GM19193 (cell line): ENCODE results near the gene UPK1B.

Experiments used
- POLR2A ChIP-seq: IDR thresholded peaks from 4 replicates; pipeline ENCODE4 v1.6.1; 2011; ENCODE audit not compliant: insufficient read depth, insufficient read length; ENCODE audit errors: extremely low read depth

UPK1B gene

DNA sequence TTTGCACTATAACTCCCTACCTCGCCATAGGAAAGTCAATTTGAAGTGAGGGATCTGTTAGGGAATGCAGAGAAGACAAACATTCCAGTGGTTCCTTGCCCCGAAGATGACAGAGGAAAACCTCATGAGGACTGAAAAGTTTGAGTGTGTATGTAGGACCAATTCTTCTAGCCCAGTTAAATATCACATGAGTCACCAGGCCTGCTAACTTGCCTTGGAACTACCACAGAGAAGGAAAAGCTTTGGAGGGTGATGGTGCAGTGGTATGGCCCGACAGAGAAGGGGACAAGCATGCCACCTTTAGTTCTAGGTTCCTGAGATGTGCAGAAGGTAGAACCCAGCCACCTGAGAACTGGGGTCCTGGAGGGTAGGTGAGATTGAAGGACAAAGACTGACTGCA is 2.6 kb upstream of the UPK1B start:
- TF ChIP-seq POLR2A: no peak

- no peak for TF ChIP-seq POLR2A
Measured at GRCh38 chr3:119175872-119176756, 2.7 kb downstream of the UPK1B start.

GRCh38 chr3:119176778-119177177 is 3.4 kb downstream of the UPK1B start:
- TF ChIP-seq POLR2A: no peak

- TF ChIP-seq POLR2A: no peak
Measured at GRCh38 chr3:119177321-119177720, 3.9 kb downstream of the UPK1B start.

- TF ChIP-seq POLR2A: no peak
Measured at GRCh38 chr3:119181765-119182164, 8.4 kb downstream of the UPK1B start.

DNA sequence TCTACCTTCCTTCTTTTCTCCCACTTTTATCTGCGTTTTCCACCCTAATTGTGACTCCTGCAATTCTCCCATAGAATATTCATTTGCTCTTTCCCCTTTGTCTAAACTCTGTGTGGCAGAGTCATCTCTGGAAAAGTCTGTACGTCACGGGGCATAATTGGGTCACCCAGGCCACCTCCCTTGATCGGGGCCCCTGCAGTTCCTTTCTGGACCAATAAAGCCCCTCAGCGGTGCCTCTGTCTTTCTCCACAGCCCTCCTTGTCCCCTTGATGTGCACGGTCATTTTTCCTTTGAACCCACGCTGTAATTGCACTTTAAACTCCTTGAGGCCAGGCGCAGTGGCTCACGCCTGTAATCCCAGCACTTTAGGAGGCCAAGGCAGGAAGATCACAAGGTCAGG is 10.7 kb downstream of the UPK1B start:
- no peak for TF ChIP-seq POLR2A

GRCh38 chr3:119184796-119185570 is 11.6 kb downstream of the UPK1B start:
- TF ChIP-seq POLR2A: no peak

GRCh38 chr3:119187266-119187665 is 13.9 kb downstream of the UPK1B start:
- TF ChIP-seq POLR2A: no peak

GRCh38 chr3:119191800-119192199 is 18.4 kb downstream of the UPK1B start:
- TF ChIP-seq POLR2A: no peak

GRCh38 chr3:119194237-119195150 is 21.1 kb downstream of the UPK1B start:
- no peak for TF ChIP-seq POLR2A

DNA sequence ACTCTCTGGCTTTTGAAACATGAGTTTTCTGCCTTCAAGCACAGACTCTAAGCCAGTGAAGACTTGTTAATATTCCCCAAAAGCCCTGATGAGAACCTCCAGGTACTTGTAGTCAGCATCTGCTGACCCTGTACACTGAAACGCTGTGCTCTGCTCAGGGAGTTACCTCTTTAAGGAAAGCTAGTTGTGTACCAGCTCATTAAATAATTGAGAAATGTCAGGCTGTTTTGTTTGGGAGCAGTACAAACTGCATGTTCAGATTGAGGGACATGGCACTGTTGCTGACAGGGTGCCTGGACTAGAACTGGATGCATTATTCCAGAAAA is 21.7 kb downstream of the UPK1B start:
- no peak for TF ChIP-seq POLR2A

GRCh38 chr3:119195911-119196310 is 22.5 kb downstream of the UPK1B start:
- no peak for TF ChIP-seq POLR2A

GRCh38 chr3:119205209-119205608 is 31.8 kb downstream of the UPK1B start:
- no peak for TF ChIP-seq POLR2A

- no peak for TF ChIP-seq POLR2A
Measured at GRCh38 chr3:119205685-119206084, 32.3 kb downstream of the UPK1B start.
